Liver (tissue), 9 donors: ENCODE data around the gene SH2D7. TPM values are rescaled to one million over a fixed set of nuclear protein-coding genes. Genes with fewer than 3 reads are reported as not detected.

Source experiments
- DNase-seq: peaks from one replicate; pipeline ENCODE4 v3.0.0-alpha.2; 2017; ENCODE audit warnings: low spot score
- H3K27ac ChIP-seq, 2 donors: one replicate each; pipeline ENCODE4 v1.7.0; 2013; ENCODE audit warnings: inconsistent platforms in 2 of 2, low read length in 2 of 2, control low read depth in 1 of 2, low read depth in 1 of 2, mild to moderate bottlenecking in 1 of 2
- H3K27me3 ChIP-seq, 4 donors: one replicate each; pipeline versions ENCODE4 v1.6.1 to v1.7.0; 2013; ENCODE audit warnings: low read length in 3 of 4, inconsistent platforms in 1 of 4, mild to moderate bottlenecking in 1 of 4, moderate library complexity in 1 of 4; ENCODE audit not compliant: control insufficient read depth in 4 of 4, insufficient read depth in 4 of 4
- H3K36me3 ChIP-seq, 4 donors: one replicate each; pipeline versions ENCODE4 v1.6.1 to v1.7.0; 2013; ENCODE audit warnings: low read length in 3 of 4, mild to moderate bottlenecking in 3 of 4, low read depth in 1 of 4, moderate library complexity in 1 of 4; ENCODE audit not compliant: control insufficient read depth in 4 of 4, insufficient read depth in 3 of 4
- H3K4me1 ChIP-seq, 4 donors: one replicate each; pipeline versions ENCODE4 v1.6.1 to v1.7.0; 2013; ENCODE audit warnings: low read length in 3 of 4, mild to moderate bottlenecking in 3 of 4, moderate library complexity in 1 of 4; ENCODE audit not compliant: control insufficient read depth in 4 of 4, insufficient read depth in 4 of 4
- H3K4me3 ChIP-seq, 3 donors: one replicate each; pipeline versions ENCODE4 v1.6.1 to v1.7.0; 2013; ENCODE audit warnings: low read length in 3 of 3, control low read depth in 1 of 3, low read depth in 1 of 3, mild to moderate bottlenecking in 1 of 3
- H3K9ac ChIP-seq, 2 donors: one replicate each; pipeline ENCODE4 v1.7.0; 2013; ENCODE audit warnings: low read length in 2 of 2, mild to moderate bottlenecking in 2 of 2, moderate library complexity in 2 of 2, control low read depth in 1 of 2, low read depth in 1 of 2
- H3K9me3 ChIP-seq, 4 donors: one replicate each; pipeline versions ENCODE4 v1.6.1 to v1.7.0; 2013; ENCODE audit warnings: low read length in 3 of 4; ENCODE audit not compliant: control insufficient read depth in 4 of 4
- EGR1 ChIP-seq, 2 donors: IDR thresholded peaks; 2 replicates each; pipeline ENCODE4 v1.6.1; 2016 to 2018; ENCODE audit warnings: antibody characterized with exemption in 2 of 2, low read depth in 2 of 2
- FOXA1 ChIP-seq: IDR thresholded peaks from 2 replicates; pipeline ENCODE4 v1.6.1; 2016; ENCODE audit warnings: antibody characterized with exemption
- FOXA2 ChIP-seq: IDR thresholded peaks from 2 replicates; pipeline ENCODE4 v1.6.1; 2016; ENCODE audit warnings: antibody characterized with exemption
- GABPA ChIP-seq, 2 donors: IDR thresholded peaks in 1 of 2; conservative IDR thresholded peaks in 1 of 2; 2 replicates each; pipeline ENCODE4 v1.6.1; 2016; ENCODE audit warnings: antibody characterized with exemption in 2 of 2, mild to moderate bottlenecking in 1 of 2, moderate library complexity in 1 of 2
- HNF4A ChIP-seq, 2 donors: conservative IDR thresholded peaks; 2 replicates each; pipeline ENCODE4 v1.6.1; 2016; ENCODE audit warnings: antibody characterized with exemption in 2 of 2, mild to moderate bottlenecking in 2 of 2
- HNF4G ChIP-seq: IDR thresholded peaks from 2 replicates; pipeline ENCODE4 v1.6.1; 2016; ENCODE audit warnings: antibody characterized with exemption
- JUND ChIP-seq, 2 donors: IDR thresholded peaks; 2 replicates each; pipeline ENCODE4 v1.6.1; 2016; ENCODE audit warnings: antibody characterized with exemption in 2 of 2
- NR2F2 ChIP-seq: IDR thresholded peaks from 2 replicates; pipeline ENCODE4 v1.6.1; 2016; ENCODE audit warnings: antibody characterized with exemption
- RAD21 ChIP-seq, 2 donors: IDR thresholded peaks; 2 replicates each; pipeline ENCODE4 v1.6.1; 2016; ENCODE audit warnings: antibody characterized with exemption in 2 of 2, mild to moderate bottlenecking in 2 of 2
- RXRA ChIP-seq, 2 donors: IDR thresholded peaks; 2 replicates each; pipeline ENCODE4 v1.6.1; 2017 to 2018; ENCODE audit warnings: antibody characterized with exemption in 2 of 2, mild to moderate bottlenecking in 1 of 2
- SP1 ChIP-seq: IDR thresholded peaks from 2 replicates; pipeline ENCODE4 v1.6.1; 2018; ENCODE audit warnings: antibody characterized with exemption, mild to moderate bottlenecking
- TAF1 ChIP-seq: conservative IDR thresholded peaks from 2 replicates; pipeline ENCODE4 v1.6.1; 2016; ENCODE audit warnings: antibody characterized with exemption, mild to moderate bottlenecking
- YY1 ChIP-seq: IDR thresholded peaks from 2 replicates; pipeline ENCODE4 v1.6.1; 2016; ENCODE audit warnings: antibody characterized with exemption, mild to moderate bottlenecking
- WGBS: extraction: QIAGEN DNeasy Blood & Tissue Kit; methylation state at CpG from one replicate; pipeline ENCODE4 v1.1.7; 2013; 5-methylcytosine and 5-hydroxymethylcytosine counted together
- polyA plus RNA-seq, 2 donors: library from polyadenylated mRNA; stranded (reverse) in 1 of 2; unstranded in 1 of 2; fragments of 200-250 nt in 1 of 2; fragments of >200 nt in 1 of 2; fragmentation: Nextera tagmentation in 1 of 2; extraction: Ambion mirVana in 1 of 2; gene quantifications; one replicate each; pipeline versions ENCODE4 v1.2.1 to v1.2.3, GENCODE V29; 2013 to 2015
- total RNA-seq, 2 donors: library from RNA; depleted of rRNA; stranded (reverse); fragments of >200 nt; gene quantifications; one replicate each; pipeline ENCODE4 v1.2.3, GENCODE V29; 2014
- TF ChIP-seq, protein P1 (sequence below): fragments of 150-350 bp; IDR thresholded peaks from 2 replicates; pipeline ENCODE4 v1.5.1; 2017; ENCODE audit warnings: improper control_type of control experiment, low read depth, low read length; ENCODE audit not compliant: missing input control
- TF ChIP-seq, protein P2 (sequence below): IDR thresholded peaks from 2 replicates; pipeline ENCODE4 v1.6.1; 2016; ENCODE audit warnings: antibody characterized with exemption
- TF ChIP-seq, protein P3 (sequence below): IDR thresholded peaks from 2 replicates; pipeline ENCODE4 v1.6.1; 2016; ENCODE audit warnings: antibody characterized with exemption
- TF ChIP-seq, protein P4 (sequence below): IDR thresholded peaks from 2 replicates; pipeline ENCODE4 v1.6.1; 2016; ENCODE audit warnings: antibody characterized with exemption
- TF ChIP-seq, protein P5 (sequence below): IDR thresholded peaks from 2 replicates; pipeline ENCODE4 v1.6.1; 2016; ENCODE audit warnings: antibody characterized with exemption, mild to moderate bottlenecking
- donor health status: healthy.
- donor health status: healthy.
- donor health status: healthy.
- donor health status: healthy.
- donor health status: healthy.

Gene SH2D7
- total and polyA plus RNA-seq, 4 donors: not detected

DNA sequence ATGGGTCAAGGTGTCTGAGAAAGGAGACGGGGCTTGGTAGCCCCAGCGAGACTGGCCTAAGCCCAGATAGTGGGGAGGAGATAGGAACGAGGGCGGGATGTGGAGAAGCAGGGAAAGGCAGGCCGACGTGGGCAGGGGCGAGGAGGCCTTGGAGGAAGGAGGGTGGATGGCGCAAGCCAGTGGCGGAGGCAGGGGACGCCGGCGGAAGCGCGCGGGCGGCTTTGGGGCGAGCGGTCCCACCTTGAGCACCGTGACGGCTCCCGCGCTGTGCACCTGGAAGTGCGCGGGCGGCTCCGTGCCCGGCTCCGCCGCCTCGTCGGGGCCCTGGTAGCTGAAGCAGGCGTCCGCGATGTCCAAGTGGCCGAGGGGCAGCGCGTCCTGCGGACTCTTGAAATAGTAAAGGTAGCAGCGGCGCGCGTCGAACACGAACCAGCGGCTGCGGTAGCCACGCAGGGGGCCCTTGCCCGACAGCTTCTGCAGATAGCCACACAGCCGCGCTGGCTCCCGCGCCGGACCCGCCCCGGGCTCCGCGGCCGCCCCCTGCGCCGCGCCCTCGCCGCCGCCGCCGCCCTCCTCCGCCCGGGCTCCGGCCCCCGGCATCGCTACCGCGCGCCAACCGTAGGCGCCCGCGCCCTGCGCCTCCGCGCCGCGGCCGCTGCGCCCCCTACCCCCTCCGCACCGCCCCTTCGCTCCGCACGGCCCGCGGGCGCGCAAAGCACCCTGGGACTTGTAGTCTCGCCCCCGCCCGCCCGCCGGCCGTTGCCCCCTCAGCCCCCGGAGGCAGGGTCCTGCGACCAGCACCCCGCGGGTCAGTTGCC, 15.1 kb upstream of the SH2D7 start, which contains the start of gene TBC1D2B:
TBC1D2B (minus strand) TSS at position 659 of the 818 bp plus-strand sequence; CDS start at position 600, 59 bp downstream.
- Histone ChIP-seq H3K27me3 (no peaks in the 10 kb centered on the region), H3K9ac (peak within 1 kb of the TSS; percentile 84 to 90), H3K4me1 (peaks cover 1 to 29% (median 13%) of the 10 kb centered on the region in 4 donors), H3K4me3 (peak within 1 kb of the TSS; percentile 80 to 90 (median 85)), H3K36me3 (no peaks in the 10 kb centered on the region), H3K27ac (peak within 1 kb of the TSS; percentile 78 to 90), H3K9me3 (no peaks in the 10 kb centered on the region)
- under 1% methylated on average over 103 of the region's 104 CpGs for WGBS
- TF ChIP-seq, protein P1, sequence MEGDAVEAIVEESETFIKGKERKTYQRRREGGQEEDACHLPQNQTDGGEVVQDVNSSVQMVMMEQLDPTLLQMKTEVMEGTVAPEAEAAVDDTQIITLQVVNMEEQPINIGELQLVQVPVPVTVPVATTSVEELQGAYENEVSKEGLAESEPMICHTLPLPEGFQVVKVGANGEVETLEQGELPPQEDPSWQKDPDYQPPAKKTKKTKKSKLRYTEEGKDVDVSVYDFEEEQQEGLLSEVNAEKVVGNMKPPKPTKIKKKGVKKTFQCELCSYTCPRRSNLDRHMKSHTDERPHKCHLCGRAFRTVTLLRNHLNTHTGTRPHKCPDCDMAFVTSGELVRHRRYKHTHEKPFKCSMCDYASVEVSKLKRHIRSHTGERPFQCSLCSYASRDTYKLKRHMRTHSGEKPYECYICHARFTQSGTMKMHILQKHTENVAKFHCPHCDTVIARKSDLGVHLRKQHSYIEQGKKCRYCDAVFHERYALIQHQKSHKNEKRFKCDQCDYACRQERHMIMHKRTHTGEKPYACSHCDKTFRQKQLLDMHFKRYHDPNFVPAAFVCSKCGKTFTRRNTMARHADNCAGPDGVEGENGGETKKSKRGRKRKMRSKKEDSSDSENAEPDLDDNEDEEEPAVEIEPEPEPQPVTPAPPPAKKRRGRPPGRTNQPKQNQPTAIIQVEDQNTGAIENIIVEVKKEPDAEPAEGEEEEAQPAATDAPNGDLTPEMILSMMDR: peak; percentile 2
- TF ChIP-seq, protein P2, sequence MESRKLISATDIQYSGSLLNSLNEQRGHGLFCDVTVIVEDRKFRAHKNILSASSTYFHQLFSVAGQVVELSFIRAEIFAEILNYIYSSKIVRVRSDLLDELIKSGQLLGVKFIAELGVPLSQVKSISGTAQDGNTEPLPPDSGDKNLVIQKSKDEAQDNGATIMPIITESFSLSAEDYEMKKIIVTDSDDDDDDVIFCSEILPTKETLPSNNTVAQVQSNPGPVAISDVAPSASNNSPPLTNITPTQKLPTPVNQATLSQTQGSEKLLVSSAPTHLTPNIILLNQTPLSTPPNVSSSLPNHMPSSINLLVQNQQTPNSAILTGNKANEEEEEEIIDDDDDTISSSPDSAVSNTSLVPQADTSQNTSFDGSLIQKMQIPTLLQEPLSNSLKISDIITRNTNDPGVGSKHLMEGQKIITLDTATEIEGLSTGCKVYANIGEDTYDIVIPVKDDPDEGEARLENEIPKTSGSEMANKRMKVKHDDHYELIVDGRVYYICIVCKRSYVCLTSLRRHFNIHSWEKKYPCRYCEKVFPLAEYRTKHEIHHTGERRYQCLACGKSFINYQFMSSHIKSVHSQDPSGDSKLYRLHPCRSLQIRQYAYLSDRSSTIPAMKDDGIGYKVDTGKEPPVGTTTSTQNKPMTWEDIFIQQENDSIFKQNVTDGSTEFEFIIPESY: no peak
- peak; percentile 66 for DNase-seq

DNA sequence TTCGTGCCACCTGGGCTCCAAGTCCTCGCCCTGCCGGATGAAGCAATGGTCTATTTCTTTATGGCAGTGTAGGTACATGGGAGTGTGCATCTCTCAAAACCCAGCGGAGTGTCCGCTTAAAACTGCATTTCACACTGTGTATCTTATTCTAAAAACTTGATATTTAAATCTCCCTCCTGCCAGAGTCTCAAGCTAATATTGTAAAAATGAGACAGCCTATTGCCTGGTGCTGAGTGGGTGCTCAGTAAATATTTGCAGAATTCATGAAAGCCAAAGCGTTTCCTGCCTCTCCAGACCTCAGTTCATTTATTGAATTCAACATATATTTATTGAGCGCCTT, 14.5 kb upstream of the SH2D7 start:
- Histone ChIP-seq H3K27me3 (no peaks in the 10 kb centered on the region), H3K4me3 (peak overlapping the region in 2 of 3 donors; percentile 31 to 80), H3K27ac (peak overlapping the region; percentile 44 to 53), H3K9me3 (no peaks in the 10 kb centered on the region), H3K36me3 (no peaks in the 10 kb centered on the region), H3K9ac (no peak overlapping the region), H3K4me1 (peaks cover 1 to 23% (median 9%) of the 10 kb centered on the region in 4 donors)
- 15% methylated on average over 7 of the region's 7 CpGs for WGBS
- no peak for DNase-seq
- TF ChIP-seq HNF4G (no peak), FOXA2 (no peak), FOXA1 (no peak), GABPA (IDR thresholded peaks at IDR 0.05 in 1 of 2, conservative IDR thresholded peaks at IDR 0.05 in 1 of 2) (no peak), RXRA (IDR thresholded peaks at IDR 0.05) (no peak), SP1 (no peak), EGR1 (IDR thresholded peaks at IDR 0.05; ENCODE audit: low read depth in 2 of 2) (no peak), NR2F2 (no peak), RAD21 (IDR thresholded peaks at IDR 0.05) (no peak), JUND (IDR thresholded peaks at IDR 0.05) (no peak), TAF1 (no peak), YY1 (no peak), HNF4A (conservative IDR thresholded peaks at IDR 0.05) (no peak)
- TF ChIP-seq, protein P3, sequence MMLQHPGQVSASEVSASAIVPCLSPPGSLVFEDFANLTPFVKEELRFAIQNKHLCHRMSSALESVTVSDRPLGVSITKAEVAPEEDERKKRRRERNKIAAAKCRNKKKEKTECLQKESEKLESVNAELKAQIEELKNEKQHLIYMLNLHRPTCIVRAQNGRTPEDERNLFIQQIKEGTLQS: no peak
- TF ChIP-seq, protein P2: no peak
- TF ChIP-seq, protein P4, sequence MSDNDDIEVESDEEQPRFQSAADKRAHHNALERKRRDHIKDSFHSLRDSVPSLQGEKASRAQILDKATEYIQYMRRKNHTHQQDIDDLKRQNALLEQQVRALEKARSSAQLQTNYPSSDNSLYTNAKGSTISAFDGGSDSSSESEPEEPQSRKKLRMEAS: no peak
- TF ChIP-seq, protein P5, sequence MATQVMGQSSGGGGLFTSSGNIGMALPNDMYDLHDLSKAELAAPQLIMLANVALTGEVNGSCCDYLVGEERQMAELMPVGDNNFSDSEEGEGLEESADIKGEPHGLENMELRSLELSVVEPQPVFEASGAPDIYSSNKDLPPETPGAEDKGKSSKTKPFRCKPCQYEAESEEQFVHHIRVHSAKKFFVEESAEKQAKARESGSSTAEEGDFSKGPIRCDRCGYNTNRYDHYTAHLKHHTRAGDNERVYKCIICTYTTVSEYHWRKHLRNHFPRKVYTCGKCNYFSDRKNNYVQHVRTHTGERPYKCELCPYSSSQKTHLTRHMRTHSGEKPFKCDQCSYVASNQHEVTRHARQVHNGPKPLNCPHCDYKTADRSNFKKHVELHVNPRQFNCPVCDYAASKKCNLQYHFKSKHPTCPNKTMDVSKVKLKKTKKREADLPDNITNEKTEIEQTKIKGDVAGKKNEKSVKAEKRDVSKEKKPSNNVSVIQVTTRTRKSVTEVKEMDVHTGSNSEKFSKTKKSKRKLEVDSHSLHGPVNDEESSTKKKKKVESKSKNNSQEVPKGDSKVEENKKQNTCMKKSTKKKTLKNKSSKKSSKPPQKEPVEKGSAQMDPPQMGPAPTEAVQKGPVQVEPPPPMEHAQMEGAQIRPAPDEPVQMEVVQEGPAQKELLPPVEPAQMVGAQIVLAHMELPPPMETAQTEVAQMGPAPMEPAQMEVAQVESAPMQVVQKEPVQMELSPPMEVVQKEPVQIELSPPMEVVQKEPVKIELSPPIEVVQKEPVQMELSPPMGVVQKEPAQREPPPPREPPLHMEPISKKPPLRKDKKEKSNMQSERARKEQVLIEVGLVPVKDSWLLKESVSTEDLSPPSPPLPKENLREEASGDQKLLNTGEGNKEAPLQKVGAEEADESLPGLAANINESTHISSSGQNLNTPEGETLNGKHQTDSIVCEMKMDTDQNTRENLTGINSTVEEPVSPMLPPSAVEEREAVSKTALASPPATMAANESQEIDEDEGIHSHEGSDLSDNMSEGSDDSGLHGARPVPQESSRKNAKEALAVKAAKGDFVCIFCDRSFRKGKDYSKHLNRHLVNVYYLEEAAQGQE: no peak
- TF ChIP-seq, protein P1: no peak
